A549 (cell line): ENCODE measurements around the gene PCDHB16.

Experiments used
- KDM1A ChIP-seq: fragments of 200-600 bp; sonication (generic); IDR thresholded peaks from 2 replicates; pipeline ENCODE4 v1.6.1; 2016; ENCODE audit warnings: low read depth, mild to moderate bottlenecking
- RFX5 ChIP-seq: fragments of 450-650 bp; IDR thresholded peaks from 2 replicates; pipeline ENCODE4 v1.7.1; 2014; ENCODE audit warnings: antibody characterized with exemption, mild to moderate bottlenecking, moderate library complexity

DNA sequence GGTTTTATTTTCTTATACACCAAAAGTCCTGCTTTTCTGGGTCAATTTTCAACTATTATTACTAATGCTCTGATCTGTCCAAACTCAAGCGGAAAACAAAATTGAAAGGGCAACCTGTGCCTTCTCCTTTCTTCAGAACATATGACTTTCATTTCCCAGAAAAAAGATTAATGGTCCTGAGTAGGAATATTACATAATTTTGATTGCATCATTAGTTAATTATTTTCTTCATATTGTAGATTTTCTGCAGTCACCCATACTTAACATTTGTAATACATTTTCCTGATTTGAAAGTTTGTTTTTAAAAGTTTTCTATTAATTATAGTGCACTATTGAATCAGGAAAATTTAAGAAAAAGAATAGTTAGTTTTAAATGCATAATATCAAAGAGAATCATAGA is 6.3 kb upstream of the PCDHB16 start:
- TF ChIP-seq RFX5 (no peak), KDM1A (no peak)
